Measurements from ENCODE around the gene CPE.

CPE gene

DNA sequence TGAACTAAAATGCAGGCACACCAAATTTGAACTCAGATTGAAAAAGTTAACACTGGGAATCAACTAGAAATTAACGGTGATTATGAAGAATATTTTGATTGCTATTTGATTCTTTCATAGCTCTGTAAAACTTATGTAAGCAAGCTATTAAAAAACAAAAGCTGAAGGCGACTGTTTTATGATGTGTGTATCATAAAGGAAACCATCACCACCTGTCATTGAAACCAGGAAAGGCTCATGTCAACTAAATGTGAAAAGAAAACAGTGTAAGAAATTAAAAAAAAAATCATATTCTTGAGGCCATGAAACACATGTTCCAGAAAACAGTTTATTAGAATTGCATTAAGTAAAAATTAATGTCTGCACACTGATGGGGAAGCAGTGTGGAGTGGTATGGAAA, 24.2 kb downstream of the CPE start:
- Histone ChIP-seq H3K4me3 (ENCODE audit: low read length in 2 of 2) (no peak overlapping the region), H3K9ac (ENCODE audit: low read length in 2 of 2) (no peak overlapping the region), H3K36me3 (ENCODE audit: control insufficient read depth in 2 of 2, insufficient read depth in 2 of 2, low read length in 2 of 2) (no peaks in the 10 kb centered on the region), H3K4me1 (ENCODE audit: control insufficient read depth, insufficient read depth, low read length) (no peaks in the 10 kb centered on the region), H3K9me3 (ENCODE audit: control insufficient read depth in 2 of 2, low read length in 2 of 2) (no peaks in the 10 kb centered on the region), H3K27ac (ENCODE audit: low read length) (no peak overlapping the region), H3K27me3 (ENCODE audit: control insufficient read depth in 1 of 2, insufficient read depth in 2 of 2, low read length in 2 of 2) (no peaks in the 10 kb centered on the region)

DNA sequence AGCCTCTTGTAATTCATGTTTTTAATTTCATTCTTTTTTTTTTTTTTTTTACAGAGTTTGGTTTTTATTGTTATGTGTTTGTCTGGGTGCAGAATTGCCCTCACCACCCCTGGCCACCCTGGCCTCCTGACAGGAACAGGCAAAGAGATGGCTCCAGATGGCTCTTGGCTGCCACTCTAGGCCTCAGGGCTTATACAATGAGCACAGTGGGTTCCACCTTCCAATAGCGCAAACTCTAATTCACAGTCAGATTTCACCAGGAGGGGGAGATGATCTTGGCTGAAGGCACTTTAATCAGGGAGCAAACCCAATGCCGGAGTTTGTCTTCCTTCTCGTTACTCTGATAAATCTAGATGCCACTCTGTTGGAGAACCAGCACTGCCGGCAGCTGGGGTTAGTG, 24.8 kb downstream of the CPE start:
- no peaks in the 10 kb centered on the region for H3K9me3 ChIP-seq (ENCODE audit: control insufficient read depth in 2 of 2, low read length in 2 of 2)
- H3K36me3 ChIP-seq (ENCODE audit: control insufficient read depth in 2 of 2, insufficient read depth in 2 of 2, low read length in 2 of 2) = no peaks in the 10 kb centered on the region
- H3K27me3 ChIP-seq (ENCODE audit: control insufficient read depth in 1 of 2, insufficient read depth in 2 of 2, low read length in 2 of 2) = no peaks in the 10 kb centered on the region
- no peak overlapping the region for H3K9ac ChIP-seq (ENCODE audit: low read length in 2 of 2)
- H3K27ac ChIP-seq (ENCODE audit: low read length) = no peak overlapping the region
- H3K4me3 ChIP-seq (ENCODE audit: low read length in 2 of 2) = no peak overlapping the region
- no peaks in the 10 kb centered on the region for H3K4me1 ChIP-seq (ENCODE audit: control insufficient read depth, insufficient read depth, low read length)

DNA sequence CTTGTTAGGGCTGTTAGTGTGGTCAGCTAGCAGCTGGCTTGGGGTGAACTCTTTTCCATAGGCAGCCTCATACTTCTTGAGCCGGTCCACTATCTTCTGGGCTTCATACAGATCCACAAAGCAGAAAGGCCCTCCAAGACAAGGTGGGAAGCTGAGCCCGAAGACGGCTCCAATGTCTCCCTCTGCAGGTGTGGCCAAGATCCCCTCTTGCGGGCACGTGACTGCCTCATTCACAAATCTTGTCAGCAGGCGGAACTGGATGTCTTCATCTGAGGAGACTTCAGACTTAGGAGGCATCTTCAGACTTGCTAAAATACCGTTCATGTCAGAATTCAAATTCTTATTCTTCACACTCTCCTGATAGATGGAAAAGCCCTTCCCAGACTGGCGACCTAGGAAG, 25.3 kb downstream of the CPE start:
- Histone ChIP-seq H3K4me3 (ENCODE audit: low read length in 2 of 2) (no peak overlapping the region), H3K9me3 (ENCODE audit: control insufficient read depth in 2 of 2, low read length in 2 of 2) (no peaks in the 10 kb centered on the region), H3K4me1 (ENCODE audit: control insufficient read depth, insufficient read depth, low read length) (no peaks in the 10 kb centered on the region), H3K36me3 (ENCODE audit: control insufficient read depth in 2 of 2, insufficient read depth in 2 of 2, low read length in 2 of 2) (no peaks in the 10 kb centered on the region), H3K9ac (ENCODE audit: low read length in 2 of 2) (no peak overlapping the region), H3K27ac (ENCODE audit: low read length) (no peak overlapping the region), H3K27me3 (ENCODE audit: control insufficient read depth in 1 of 2, insufficient read depth in 2 of 2, low read length in 2 of 2) (no peaks in the 10 kb centered on the region)

DNA sequence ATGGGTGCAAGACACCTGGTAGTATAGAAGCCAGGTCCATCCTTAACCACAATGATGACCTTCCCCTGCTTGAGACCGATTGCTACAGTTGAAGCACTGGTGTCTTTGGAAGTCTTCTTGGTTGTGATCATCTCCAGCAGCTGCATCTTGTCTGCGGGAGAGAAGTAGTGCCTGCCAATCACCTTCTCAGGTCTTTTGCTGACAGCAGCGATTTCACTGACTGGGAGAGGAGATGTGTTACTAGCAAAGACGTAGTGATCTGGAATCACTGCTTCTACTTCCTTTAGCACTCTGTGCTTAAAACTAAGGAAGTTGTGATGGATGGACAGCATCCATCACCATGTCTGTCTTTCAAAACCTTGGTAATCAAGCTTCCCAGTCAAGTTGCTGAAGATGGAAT, 25.9 kb downstream of the CPE start:
- Histone ChIP-seq H3K36me3 (ENCODE audit: control insufficient read depth in 2 of 2, insufficient read depth in 2 of 2, low read length in 2 of 2) (no peaks in the 10 kb centered on the region), H3K9ac (ENCODE audit: low read length in 2 of 2) (no peak overlapping the region), H3K27ac (ENCODE audit: low read length) (no peak overlapping the region), H3K4me3 (ENCODE audit: low read length in 2 of 2) (no peak overlapping the region), H3K27me3 (ENCODE audit: control insufficient read depth in 1 of 2, insufficient read depth in 2 of 2, low read length in 2 of 2) (no peaks in the 10 kb centered on the region), H3K9me3 (ENCODE audit: control insufficient read depth in 2 of 2, low read length in 2 of 2) (no peaks in the 10 kb centered on the region), H3K4me1 (ENCODE audit: control insufficient read depth, insufficient read depth, low read length) (no peaks in the 10 kb centered on the region)

DNA sequence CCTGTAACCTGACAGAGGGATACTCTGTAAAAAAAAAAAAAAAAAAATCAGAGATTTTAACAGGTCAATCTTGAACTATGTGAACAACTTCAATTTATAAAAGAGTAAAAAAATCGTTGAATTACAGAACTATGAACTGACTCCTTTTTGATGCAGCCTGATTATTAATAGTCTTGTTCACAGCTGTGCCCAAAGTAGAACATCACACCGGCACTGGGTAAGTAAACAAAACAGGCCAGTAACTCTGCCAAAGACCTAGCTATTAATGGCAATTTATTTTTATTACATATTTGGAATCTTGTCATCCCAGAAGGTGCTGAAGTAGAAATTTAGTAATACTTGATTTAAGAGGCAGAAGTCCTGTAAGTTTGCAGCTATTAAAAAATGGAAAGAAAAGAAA, 31.4 kb downstream of the CPE start:
- Histone ChIP-seq H3K9ac (ENCODE audit: low read length in 2 of 2) (no peak overlapping the region), H3K4me3 (ENCODE audit: low read length in 2 of 2) (no peak overlapping the region), H3K27ac (ENCODE audit: low read length) (no peak overlapping the region), H3K36me3 (ENCODE audit: control insufficient read depth in 2 of 2, insufficient read depth in 2 of 2, low read length in 2 of 2) (no peaks in the 10 kb centered on the region), H3K9me3 (ENCODE audit: control insufficient read depth in 2 of 2, low read length in 2 of 2) (no peaks in the 10 kb centered on the region), H3K4me1 (ENCODE audit: control insufficient read depth, insufficient read depth, low read length) (no peaks in the 10 kb centered on the region), H3K27me3 (ENCODE audit: control insufficient read depth in 1 of 2, insufficient read depth in 2 of 2, low read length in 2 of 2) (no peaks in the 10 kb centered on the region)

DNA sequence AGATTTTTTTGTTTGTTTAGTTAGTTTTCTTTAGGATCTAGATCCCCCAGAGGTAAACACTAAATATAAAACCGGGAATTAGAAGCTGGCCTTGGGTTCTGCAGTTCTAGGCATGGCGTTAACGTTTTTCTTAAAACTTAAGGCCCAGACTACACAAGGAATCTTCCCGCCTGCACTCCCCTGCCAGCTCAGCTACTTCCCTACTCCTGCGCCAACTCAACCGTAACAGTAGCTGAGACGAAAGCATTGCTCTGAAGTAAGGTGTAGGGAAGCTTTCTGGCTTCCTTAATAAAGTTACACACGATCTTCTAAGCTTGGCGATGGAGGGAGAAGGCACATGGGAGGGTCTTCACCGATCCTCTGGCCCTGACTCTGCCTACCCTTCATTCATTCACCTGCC, 37.1 kb downstream of the CPE start:
- Histone ChIP-seq H3K9ac (ENCODE audit: low read length in 2 of 2) (no peak overlapping the region), H3K4me3 (ENCODE audit: low read length in 2 of 2) (no peak overlapping the region), H3K27ac (ENCODE audit: low read length) (no peak overlapping the region), H3K4me1 (ENCODE audit: control insufficient read depth, insufficient read depth, low read length) (no peaks in the 10 kb centered on the region), H3K36me3 (ENCODE audit: control insufficient read depth in 2 of 2, insufficient read depth in 2 of 2, low read length in 2 of 2) (no peaks in the 10 kb centered on the region), H3K27me3 (ENCODE audit: control insufficient read depth in 1 of 2, insufficient read depth in 2 of 2, low read length in 2 of 2) (no peaks in the 10 kb centered on the region), H3K9me3 (ENCODE audit: control insufficient read depth in 2 of 2, low read length in 2 of 2) (no peaks in the 10 kb centered on the region)

DNA sequence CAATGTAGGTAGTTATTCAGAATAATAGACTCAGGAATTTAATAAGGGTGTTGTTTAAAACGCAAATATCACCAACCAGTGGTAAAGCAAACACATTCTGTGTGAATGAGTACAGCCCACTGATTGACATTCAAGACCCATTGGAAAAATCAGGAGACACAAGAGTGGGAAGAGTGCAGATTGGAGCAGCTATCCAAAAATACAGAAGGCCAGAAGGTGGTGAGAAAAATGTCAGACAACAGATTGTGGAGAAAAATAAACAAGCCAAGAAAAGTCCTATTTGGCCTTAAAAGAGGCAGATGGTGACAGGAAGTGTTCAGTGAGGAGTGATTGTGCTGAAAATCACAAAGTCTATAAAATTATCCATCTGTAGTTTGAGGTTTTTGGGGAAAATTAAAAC, 39.3 kb downstream of the CPE start:
- Histone ChIP-seq H3K9ac (ENCODE audit: low read length in 2 of 2) (no peak overlapping the region), H3K27me3 (ENCODE audit: control insufficient read depth in 1 of 2, insufficient read depth in 2 of 2, low read length in 2 of 2) (no peaks in the 10 kb centered on the region), H3K4me3 (ENCODE audit: low read length in 2 of 2) (no peak overlapping the region), H3K27ac (ENCODE audit: low read length) (no peak overlapping the region), H3K4me1 (ENCODE audit: control insufficient read depth, insufficient read depth, low read length) (no peaks in the 10 kb centered on the region), H3K36me3 (ENCODE audit: control insufficient read depth in 2 of 2, insufficient read depth in 2 of 2, low read length in 2 of 2) (no peaks in the 10 kb centered on the region), H3K9me3 (ENCODE audit: control insufficient read depth in 2 of 2, low read length in 2 of 2) (no peaks in the 10 kb centered on the region)

DNA sequence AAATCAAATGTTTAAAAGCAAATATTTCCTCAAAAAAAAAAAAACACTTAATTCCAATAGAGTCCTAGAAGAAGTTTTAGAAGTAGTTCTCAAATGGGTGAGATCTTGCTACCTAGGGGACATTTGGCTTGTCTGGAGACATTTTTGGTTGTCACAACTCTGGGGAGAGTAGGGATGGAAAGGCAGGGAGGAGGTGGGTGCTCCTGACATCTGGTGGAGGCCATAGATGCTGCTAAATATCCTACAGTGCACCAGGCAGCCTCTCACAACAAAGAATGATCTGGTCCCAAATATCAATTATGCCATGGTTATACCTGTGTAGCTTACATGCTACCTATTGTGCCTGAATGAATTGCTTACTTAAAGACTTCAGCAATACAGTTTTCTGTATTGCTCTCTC, 46.8 kb downstream of the CPE start:
- H3K9me3 ChIP-seq (ENCODE audit: control insufficient read depth in 2 of 2, low read length in 2 of 2) = peaks cover 3 to 4% of the 10 kb centered on the region in 2 donors
- H3K4me3 ChIP-seq (ENCODE audit: low read length in 2 of 2) = no peak overlapping the region

DNA sequence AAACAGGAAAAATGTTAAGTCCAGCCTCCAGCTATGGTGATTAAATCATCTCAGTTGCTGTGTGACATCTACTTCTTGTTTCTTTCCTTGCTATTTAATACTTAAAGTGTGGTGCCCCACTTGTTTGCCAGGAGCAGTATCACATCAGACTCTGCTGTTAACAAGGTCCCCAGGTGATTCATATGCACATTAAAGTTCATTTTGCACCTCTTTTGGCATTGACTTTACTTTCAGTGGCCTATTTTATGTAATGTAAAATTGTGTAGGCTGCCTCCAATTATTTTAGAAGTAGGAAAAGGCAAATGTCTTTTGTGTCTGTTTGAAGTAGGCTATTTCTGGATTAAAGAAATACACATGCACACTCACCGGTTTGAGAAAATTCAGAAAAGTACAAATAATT, 47.5 kb downstream of the CPE start:
- Histone ChIP-seq H3K4me3 (ENCODE audit: low read length in 2 of 2) (no peak overlapping the region), H3K4me1 (ENCODE audit: control insufficient read depth, insufficient read depth, low read length) (no peaks in the 10 kb centered on the region), H3K9ac (ENCODE audit: low read length in 2 of 2) (no peak overlapping the region), H3K27ac (ENCODE audit: low read length) (no peak overlapping the region), H3K36me3 (ENCODE audit: control insufficient read depth in 2 of 2, insufficient read depth in 2 of 2, low read length in 2 of 2) (no peaks in the 10 kb centered on the region), H3K27me3 (ENCODE audit: control insufficient read depth in 1 of 2, insufficient read depth in 2 of 2, low read length in 2 of 2) (no peaks in the 10 kb centered on the region), H3K9me3 (ENCODE audit: control insufficient read depth in 2 of 2, low read length in 2 of 2) (peaks cover 3 to 4% of the 10 kb centered on the region in 2 donors)

More for the DNA sequence above, 46.8 kb downstream of the CPE start:
- Histone ChIP-seq H3K36me3 (ENCODE audit: control insufficient read depth in 2 of 2, insufficient read depth in 2 of 2, low read length in 2 of 2) (no peaks in the 10 kb centered on the region), H3K27me3 (ENCODE audit: control insufficient read depth in 1 of 2, insufficient read depth in 2 of 2, low read length in 2 of 2) (no peaks in the 10 kb centered on the region), H3K9ac (ENCODE audit: low read length in 2 of 2) (no peak overlapping the region), H3K4me1 (ENCODE audit: control insufficient read depth, insufficient read depth, low read length) (no peaks in the 10 kb centered on the region), H3K27ac (ENCODE audit: low read length) (no peak overlapping the region)

DNA sequence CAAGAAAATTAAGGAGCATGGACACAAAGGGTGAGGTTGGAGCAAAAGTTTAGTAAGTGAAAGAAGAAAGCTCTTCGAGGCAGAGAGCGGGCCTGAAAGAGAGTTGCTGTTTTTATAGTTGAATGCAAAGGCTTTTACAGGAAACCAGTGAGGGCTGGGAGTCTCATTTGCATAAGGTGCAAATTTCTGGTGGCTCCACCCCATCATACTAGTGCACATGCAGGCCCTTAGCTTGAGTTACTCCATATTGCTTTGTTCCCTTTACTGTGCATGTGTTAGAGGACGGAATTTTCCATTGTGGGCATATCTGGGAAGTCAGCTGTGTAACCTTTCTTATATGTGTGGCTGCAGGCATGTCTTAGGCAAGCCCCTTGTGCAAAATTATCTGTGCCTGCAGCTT, 48.0 kb downstream of the CPE start:
- H3K9me3 ChIP-seq (ENCODE audit: control insufficient read depth in 2 of 2, low read length in 2 of 2) = peaks cover 3 to 4% of the 10 kb centered on the region in 2 donors
- no peaks in the 10 kb centered on the region for H3K27me3 ChIP-seq (ENCODE audit: control insufficient read depth in 1 of 2, insufficient read depth in 2 of 2, low read length in 2 of 2)
- H3K4me3 ChIP-seq (ENCODE audit: low read length in 2 of 2) = no peak overlapping the region
- H3K9ac ChIP-seq (ENCODE audit: low read length in 2 of 2) = no peak overlapping the region
- H3K27ac ChIP-seq (ENCODE audit: low read length) = no peak overlapping the region
- no peaks in the 10 kb centered on the region for H3K36me3 ChIP-seq (ENCODE audit: control insufficient read depth in 2 of 2, insufficient read depth in 2 of 2, low read length in 2 of 2)
- no peaks in the 10 kb centered on the region for H3K4me1 ChIP-seq (ENCODE audit: control insufficient read depth, insufficient read depth, low read length)

DNA sequence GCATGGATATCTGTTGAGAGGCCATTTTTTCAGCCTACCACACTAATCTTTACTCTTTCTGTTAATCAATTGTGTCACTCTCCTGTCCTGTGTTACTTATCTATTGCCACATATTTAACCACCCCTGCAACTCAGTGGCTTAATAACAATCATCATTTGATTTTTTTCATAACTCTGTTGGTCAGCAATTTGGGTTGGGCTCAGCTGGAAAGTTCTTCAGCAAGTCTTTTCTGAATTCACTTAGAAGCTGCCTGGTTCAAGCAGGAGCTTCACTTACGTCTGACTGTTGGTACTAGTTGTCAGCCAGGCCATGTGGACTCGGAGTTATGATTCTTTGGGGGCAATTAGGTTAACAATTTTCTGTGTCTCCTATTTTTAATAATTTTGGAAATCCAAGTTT, 50.1 kb downstream of the CPE start:
- H3K4me1 ChIP-seq (ENCODE audit: control insufficient read depth, insufficient read depth, low read length) = no peaks in the 10 kb centered on the region
- no peak overlapping the region for H3K9ac ChIP-seq (ENCODE audit: low read length in 2 of 2)
- peaks cover 3 to 4% of the 10 kb centered on the region in 2 donors for H3K9me3 ChIP-seq (ENCODE audit: control insufficient read depth in 2 of 2, low read length in 2 of 2)
- H3K27ac ChIP-seq (ENCODE audit: low read length) = no peak overlapping the region
- no peak overlapping the region for H3K4me3 ChIP-seq (ENCODE audit: low read length in 2 of 2)
- H3K36me3 ChIP-seq (ENCODE audit: control insufficient read depth in 2 of 2, insufficient read depth in 2 of 2, low read length in 2 of 2) = no peaks in the 10 kb centered on the region
- H3K27me3 ChIP-seq (ENCODE audit: control insufficient read depth in 1 of 2, insufficient read depth in 2 of 2, low read length in 2 of 2) = no peaks in the 10 kb centered on the region

DNA sequence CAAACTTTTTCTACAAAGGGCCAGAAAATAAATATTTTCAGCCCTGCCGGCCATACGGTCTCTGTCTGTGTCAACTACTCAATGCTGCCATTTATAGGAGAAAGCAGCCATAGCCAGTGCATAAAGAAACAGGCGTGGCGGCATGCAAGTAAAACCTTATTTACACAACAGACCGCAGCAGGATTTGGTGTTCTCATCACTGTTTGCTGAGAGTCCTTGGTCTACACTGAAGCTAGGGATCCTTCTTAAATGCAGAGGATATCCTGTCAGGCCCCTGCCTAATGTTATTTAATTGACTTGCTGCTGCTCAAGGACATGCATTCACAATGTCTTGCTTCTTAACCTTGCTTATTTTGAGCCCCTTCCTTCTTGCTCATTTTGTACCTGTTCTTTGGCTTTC, 54.7 kb downstream of the CPE start:
- Histone ChIP-seq H3K4me1 (ENCODE audit: control insufficient read depth, insufficient read depth, low read length) (no peaks in the 10 kb centered on the region), H3K9me3 (ENCODE audit: control insufficient read depth in 2 of 2, low read length in 2 of 2) (peaks cover 3% of the 10 kb centered on the region in 2 donors), H3K9ac (ENCODE audit: low read length in 2 of 2) (no peak overlapping the region), H3K27ac (ENCODE audit: low read length) (no peak overlapping the region), H3K36me3 (ENCODE audit: control insufficient read depth in 2 of 2, insufficient read depth in 2 of 2, low read length in 2 of 2) (no peaks in the 10 kb centered on the region), H3K27me3 (ENCODE audit: control insufficient read depth in 1 of 2, insufficient read depth in 2 of 2, low read length in 2 of 2) (no peaks in the 10 kb centered on the region), H3K4me3 (ENCODE audit: low read length in 2 of 2) (no peak overlapping the region)

Data from stomach smooth muscle (tissue), 2 donors.